HUDEP-2 (cell line): ENCODE data around the gene SMAD6.
"Not testable (repeated sequence)": the region's sequence is repeated elsewhere in the genome, so short reads cannot be mapped to it uniquely, and the experiment has no call there.

Experiments used
- DNase-seq, 76 experiments: peaks; one replicate each; lab custom pipeline; 2025; ENCODE audit not compliant: unreplicated experiment in 76 of 76; lab: John Stamatoyannopoulos, UW

SMAD6 gene

DNA sequence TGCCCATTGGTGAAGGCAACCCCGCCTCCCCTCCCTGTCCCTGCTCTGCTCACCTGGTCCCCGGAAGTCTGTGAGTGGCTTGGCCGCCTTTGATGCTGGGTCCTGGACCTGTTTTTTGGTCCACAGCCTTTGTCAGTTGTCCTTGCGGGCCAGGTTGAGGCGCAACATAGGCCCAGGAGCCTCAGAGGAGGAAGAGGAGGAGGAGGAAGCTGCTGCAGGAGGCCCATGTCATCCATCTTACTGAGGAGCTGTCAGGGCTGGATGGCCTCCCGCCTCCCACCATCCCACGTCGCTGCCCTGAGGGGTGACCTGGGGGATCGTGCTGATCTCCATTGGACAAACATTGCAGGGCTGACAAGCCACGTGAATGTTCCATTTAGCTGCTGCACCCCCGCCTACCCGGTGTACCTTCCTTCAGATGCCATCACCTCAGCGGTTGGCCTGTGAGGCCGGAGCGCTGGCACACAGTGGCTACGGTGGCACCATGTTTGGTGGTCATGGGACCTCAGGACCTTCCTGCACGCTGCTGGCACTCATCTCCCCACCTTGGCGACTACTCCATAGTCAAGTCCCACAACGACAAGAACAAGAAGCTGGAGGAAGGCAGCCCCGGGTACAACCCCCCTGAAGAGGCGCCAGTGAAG is 106.3 kb downstream of the SMAD6 start:
- no peak for DNase-seq

DNA sequence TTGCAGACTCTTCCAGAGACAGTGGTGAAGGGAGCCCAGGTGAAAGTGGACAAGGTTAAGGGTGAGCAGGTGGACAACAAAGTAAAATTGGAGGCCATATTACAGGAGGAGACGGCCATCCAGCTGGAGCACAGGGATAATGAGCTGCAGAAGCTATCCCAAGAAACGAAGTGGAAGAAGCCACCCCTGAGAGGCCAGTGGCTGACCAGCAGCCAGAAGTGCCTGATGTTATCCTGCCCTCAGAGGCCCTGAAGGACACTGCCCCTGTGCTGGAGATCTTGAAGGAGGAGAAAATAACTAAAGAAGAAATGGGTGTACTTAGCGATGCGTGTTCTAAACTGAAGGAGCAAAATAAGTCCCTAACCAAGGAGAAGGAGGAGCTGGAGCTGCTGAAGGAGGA is 107.6 kb downstream of the SMAD6 start:
- DNase-seq: no peak

DNA sequence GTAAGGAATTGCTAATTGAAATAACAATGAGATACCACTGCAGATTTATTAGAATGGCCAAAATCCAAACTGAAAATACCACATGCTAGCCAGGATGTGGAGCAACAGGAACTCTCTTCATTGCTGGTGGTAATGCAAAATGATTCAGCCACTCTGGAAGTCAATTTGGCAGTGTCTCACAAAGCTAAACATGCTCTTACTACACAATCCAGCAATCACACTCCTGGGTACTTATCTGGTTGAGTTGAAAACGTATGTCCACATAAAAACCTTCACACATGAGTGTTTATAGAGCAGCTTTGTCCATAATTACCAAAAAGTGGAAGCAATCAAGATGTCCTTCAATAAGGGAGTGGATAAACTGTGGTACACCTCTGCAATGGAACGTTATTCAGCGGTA is 113.3 kb downstream of the SMAD6 start:
- DNase-seq: no peak

DNA sequence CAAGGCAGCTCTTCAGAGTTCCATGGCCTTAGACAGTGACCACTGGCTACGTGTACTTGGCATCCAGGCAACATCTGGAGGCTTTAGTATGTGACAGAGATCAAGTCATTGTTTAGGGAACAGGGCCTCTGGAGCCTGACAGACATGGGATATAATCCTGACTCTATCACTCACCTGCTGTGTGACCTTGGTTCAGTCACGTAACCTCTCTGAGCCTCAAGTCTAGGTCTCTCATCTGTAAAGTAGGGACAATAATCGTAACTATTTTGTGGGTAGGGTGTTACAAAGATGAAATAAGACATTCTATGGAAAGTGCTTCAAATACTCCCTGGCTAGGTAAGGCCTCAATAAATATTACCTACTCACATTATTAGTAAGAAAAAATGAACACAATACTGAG is 114.2 kb downstream of the SMAD6 start:
- no peak for DNase-seq

DNA sequence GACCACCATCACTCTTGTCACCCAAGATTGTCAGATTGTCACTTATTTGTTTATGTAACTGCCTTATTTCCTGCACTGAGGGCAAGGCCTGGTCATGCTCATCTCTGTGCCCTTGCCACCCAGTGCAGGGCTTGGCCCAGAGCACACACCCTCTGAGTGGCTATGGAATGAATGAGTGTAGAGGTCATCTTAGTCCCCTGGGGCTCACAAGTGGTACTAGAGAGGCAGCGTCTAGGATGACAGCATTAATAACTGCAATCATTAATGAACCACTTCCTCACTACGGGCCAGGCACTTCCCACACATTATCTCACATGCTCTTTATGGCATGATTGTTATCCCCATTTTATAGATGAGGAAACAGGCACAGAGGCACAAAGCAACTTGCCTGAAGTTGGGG is 117.0 kb downstream of the SMAD6 start:
- no peak for DNase-seq

DNA sequence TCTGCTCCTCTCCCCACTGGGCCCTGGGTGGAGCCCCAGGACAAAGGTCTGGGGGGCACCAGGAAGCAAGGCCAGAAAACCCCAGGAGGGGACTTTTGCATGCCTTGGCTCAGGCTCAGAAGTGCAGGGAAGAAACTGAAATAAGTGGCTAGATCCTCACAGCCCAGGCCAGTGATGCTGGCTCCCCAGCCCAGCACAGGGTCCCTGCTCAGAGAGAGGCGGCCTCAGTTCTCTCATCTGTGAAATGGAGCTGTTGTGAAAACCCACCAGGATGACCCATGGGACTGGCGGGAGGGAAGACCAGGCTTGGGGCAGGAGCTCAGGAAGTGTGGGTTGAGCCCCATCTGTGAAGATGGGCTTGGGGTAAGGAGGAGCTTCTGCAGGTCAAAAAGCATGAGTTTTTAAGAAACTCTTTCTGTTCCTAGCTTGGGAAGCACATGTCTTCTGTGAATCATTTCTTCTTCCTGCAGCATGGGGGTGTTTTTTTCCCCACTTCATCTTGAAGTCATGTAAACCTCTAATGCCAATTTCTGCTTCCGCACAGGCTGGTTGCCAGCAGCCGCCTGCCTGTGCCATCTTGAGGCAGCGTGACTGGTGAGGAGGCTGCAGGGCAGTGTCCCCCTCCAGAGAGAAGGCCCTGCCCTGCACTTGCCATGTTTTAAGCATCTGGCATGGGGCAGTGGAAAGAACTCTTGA is 118.6 kb downstream of the SMAD6 start:
- DNase-seq: no peak

DNA sequence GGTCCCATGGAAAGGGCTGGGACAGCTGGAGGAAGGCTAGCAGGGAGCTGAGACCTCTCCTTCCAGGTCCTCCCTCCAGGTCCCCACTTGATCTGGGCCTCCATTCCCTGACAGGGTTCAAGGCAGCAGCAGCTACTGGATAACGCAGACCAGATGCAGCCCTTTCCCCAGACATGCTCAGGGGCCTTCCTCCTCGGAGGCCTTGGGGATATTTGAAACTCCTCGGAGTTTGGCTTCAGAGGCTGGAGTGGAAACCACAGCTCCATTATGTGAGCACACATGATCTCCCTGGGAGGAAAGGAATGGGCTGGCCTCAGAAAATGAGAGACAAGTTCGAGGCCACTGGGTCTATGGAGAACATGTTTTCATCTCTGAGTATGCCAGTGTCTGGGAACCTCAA is 119.3 kb downstream of the SMAD6 start:
- DNase-seq: no peak

DNA sequence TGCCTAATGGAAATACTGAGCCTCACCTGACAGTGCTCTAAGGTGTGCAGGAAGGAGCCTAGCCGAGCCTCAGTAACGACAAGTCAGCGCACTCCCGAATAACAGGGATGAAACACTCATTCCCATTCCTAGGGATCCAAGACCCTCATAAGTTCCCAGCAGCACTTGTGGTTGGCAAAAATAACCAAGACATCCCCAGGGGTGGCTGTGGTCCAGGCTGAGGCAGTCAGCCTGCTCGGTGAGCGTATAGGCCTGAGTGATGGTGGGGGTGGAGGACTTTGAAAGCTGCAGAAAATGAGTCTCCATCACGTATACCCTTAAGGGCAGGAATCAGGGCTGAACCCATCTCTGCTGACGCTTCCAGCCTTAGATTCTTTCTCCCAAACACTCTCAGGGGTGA is 120.1 kb downstream of the SMAD6 start:
- no peak for DNase-seq

DNA sequence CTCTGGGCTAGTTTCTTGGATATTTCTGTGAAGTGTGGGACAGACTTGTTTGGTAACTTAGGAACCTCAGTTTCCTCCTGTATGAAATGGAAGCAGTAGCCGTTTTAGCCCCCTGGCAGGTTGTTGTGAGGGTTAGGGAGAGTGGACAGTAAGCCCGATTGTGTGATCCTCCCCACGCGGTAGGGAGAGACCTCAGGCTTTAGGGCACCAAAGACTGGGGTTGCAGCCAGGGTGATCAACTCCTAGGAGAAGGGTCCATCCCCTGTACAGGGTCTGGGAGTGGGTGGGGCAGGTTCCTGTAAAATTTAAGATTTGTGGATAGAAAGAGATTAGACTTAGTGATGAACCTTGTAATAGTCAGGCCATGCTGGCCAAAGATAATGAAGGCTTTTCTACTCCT is 120.5 kb downstream of the SMAD6 start:
- no peak for DNase-seq

DNA sequence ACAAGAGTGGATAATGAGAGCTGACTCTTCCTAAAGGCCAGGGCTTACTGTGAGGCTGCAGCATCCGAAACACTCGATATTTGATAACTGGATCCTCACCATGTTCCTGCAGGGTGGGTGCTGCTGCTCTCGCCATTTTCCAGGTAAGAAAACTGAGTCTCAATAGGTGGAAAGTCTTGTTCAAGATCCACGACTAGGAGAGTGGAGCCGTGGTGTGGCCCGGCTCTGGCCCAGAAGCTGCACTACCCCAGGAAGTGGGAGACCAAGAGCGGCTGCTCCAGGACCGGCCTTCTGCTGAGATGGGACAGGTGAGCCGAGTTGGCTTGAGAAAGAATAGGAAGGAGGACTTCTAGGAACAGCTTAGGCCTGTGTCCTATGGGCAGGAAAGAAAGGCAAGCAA is 121.6 kb downstream of the SMAD6 start:
- no peak for DNase-seq

DNA sequence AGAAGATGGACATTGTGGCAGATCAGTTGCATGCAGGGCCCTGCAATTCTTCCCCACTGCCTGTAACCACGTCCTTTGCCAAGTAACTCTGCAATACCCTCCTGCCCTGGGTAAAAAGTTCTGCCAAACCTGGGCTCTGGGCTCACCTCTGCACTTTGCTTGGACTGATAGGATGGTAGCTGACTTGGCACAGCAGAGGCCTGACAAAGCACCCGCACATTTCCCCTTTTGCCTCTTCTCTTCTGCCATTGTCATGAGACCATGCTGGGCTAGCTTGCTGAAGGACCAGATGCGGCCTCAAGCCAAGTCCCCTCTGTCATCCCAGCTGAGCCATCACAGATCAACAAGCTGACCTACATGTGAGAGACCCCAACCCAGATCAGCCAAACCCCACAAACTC is 122.4 kb downstream of the SMAD6 start:
- no peak for DNase-seq

DNA sequence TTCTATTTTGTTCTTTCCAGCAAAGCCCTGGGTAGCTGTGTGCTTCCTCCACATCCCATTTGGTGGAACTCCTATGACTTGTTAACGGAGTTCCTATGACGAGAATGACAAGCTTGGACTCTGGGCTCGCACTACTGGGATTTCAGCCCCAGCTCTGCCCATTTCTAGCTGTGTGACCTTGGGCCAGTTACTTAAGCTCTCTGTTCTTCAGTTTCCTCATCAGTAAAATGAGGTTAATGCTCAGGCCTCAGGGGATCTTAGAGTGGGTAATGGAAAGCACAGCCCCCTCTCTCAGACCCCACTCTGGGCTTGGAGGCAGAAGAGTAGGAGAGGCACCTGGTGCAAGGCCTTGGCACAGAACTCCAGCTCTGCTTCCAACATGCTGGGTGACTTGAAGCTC is 123.1 kb downstream of the SMAD6 start:
- no peak for DNase-seq

DNA sequence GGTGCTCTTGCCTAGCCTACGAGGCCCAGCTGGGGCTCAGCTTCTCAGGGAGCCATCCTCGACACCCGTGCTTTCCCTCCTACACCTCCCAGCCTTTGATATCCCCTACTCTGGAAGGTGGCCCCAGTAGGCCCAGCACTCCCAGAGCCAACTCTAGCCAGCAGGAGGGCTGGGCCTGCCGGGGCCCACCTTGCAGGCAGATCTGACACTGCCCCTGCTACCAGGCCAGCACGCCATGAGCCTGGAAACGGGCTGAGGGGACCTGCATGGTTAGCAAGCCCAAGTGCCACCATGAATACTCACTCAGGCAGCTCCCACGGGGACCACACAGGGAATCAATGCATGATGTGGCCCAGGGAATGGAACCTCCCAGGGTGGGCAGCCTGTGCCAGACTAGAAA is 123.7 kb downstream of the SMAD6 start:
- no peak for DNase-seq

DNA sequence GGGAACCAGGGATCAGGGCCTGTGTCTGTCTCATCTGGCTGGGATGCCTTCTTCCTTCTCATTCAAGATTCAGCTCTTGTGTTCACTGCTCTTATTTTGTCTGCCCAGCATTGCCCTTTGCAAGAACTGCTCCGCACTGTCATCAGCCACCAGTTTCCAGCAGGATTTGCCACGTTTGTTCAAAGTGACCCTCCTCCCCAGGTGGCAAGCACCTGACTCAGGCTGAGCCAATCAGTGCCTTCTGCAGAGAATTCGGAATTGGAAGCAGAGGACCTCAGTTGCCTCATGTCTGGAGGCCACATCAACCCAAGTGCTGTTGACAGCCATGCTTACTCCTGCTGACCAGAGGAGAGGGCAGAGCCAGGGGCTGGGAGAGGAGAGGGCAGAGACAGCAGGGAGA is 124.5 kb downstream of the SMAD6 start:
- no peak for DNase-seq

DNA sequence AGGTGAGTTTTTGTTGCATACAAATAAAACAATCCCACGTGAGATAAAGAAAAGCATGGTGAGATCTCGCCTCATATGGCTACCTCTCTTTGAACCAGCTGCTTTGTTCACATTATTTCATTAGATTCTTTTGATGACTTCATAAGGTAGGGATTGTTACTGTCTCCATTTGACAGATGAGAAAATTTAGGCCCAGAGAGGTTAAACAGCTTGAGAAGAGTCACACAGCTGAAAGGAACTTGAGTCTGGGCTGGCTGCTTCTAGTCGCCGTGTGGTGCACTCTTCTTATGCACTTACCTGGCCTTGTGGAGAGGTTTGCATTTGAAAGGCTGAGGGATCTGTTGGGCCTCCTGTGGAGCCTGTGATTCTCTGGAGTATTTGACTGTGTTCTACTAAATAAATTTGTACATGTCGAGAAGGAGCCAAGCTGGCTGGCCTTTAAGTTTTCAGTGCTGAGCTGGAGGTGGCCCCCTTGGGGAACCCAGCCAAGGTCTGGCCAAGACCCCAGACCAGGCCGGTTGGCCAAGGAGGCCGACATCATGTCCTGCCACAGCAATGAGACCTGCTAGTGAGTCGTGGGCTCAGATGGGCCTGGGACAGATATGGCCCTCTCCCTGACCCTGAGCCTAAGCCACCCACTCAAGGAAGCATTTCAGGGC is 125.1 kb downstream of the SMAD6 start:
- no peak for DNase-seq

DNA sequence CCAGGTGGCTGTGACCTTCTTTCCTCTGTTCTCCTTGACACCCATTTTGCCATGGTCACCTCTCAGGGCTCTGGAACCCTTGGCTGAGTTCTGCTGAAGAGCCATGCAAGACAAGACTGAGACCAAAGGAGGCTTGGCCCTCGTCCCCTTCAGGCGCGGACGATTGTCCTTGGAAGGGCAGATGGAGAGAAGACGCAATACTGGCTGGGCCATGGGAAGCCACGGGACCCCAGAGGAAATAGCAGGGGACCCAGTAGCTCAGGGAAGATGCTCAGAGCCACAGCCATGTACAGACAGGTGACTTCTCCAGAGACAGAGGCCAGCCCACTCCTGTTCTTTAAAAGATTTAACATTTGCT is 125.6 kb downstream of the SMAD6 start:
- no peak for DNase-seq

DNA sequence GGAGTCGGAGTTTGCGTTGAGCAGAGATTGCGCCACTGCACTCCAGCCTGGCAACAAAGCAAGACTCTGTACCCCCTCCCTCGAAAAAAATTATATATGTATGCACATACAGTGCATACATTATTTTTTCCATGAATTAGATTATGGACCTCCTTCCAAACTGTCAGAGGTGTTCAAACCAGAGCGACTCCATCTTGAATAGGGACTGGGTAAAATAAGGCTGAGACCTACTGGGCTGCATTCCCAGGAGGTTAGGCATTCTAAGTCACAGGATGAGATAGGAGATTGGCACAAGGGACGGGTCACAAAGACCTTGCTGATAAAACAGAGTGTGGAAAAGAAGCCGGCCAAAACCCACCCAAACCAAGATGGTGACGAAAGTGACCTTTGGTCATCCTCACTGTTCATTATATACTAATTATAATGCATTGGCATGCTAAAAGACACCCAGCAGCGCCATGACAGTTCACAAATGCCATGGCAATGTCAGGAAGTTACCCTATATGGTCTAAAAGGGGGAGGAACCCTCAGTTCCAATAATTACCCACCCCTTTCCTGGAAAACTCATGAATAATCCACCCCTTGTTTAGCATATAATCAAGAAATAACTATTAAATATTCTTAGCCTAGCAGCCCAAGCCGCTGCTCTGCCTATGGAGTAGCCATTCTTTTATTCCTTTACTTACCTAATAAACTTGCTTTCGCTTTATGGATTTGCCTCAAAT is 126.9 kb downstream of the SMAD6 start:
- DNase-seq: not testable (repeated sequence)

DNA sequence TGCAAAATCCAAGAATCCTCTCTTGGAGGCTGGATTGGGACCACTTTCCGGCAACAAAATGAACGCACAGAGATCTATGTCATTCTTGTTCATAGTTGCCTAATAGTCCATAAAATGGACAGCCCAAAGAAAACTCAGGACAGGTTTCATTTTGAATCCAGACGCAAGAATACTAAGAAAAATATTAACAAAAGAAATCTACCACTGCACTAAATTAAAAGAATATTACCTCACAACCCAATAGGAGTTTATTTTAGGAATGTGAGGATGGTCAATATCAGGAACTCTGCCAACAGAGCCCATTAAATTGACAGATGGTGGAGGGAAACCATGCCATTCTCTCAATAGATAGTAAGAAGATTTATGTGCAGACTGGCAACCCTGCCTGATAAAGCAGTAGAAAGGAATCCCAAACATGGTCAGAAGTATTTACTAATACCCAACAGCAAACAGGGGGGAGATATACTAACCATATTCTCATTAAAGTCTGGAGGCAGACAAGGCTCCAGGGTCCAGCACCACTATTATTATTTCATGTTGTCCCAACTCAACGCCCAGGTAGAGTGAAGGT is 127.6 kb downstream of the SMAD6 start:
- DNase-seq: no peak

DNA sequence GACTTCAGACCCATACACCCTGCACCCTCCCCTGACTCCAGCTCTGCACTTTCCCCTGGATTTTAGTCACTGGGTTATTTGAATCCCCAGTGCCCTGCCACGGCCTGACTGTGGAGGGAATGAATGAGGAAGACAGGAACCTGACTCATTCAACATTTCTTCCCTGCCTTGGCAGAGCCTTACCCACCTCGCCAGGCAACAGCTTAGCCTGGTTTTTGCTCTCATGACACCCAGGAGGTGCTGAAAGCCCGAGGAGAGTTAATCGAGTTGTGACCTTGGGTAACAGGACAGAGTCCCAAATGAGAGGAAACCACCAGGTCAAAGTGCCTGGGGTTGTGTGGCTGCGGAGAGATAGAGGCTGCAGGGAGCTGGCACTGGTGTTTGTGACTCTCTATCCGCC is 128.3 kb downstream of the SMAD6 start:
- no peak for DNase-seq

DNA sequence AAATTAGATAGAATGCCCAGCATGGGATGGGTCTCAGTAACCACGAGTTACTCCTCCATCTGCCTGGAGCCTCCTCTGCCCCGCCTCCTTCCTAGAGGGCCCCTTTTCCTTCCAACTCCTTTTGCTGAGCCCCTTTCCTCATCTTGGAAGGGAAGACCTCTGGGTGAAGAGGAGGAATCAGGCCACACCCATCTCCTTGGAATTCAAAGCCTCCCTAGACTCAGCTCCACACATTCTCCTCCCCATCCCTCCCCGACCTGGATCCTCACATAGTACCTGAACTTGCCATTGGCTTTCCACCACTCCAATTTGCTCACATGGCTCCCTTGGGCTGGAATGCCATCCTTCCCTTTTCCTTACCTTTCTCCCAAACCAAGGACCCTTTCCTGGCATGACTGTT is 128.8 kb downstream of the SMAD6 start:
- no peak for DNase-seq

DNA sequence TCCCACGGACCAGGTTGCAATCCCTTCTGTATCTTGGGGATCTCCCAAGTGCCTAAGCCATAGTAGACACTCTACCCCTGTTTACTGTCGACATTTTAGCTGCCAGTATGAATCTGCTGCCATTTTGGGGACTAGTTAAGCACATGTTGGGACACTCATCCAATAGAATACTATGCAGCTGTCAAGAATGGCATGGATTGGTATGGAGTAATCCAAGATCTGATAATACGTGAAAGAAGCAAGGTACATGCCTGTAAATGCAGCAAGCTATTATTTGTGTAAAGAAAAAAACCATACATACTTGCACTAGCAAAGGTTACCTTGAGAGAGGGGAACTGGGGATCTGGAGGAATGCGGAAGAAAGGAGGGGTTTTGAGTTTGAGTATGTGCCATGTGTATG is 129.3 kb downstream of the SMAD6 start:
- DNase-seq: no peak
